Left lung (tissue), 14 donors: ENCODE measurements around the gene ZFP64. TPM values are rescaled to one million over a fixed set of nuclear protein-coding genes. Genes with fewer than 3 reads are reported as not detected.
A peak's percentile ranks its signal among the peaks of the same experiment; 100 is the strongest.

ENCODE experiments used
- ATAC-seq: fragments of 200-7000 bp; cut with Tn5 transposase; one replicate; pipeline ENCODE4 v1.9.1; 2020; ENCODE audit warnings: moderate library complexity
- DNase-seq, 4 donors: peaks; one replicate each; pipeline ENCODE4 v3.0.0-alpha.2; 2013 to 2020
- H3K27ac ChIP-seq, 2 donors: fragments of 200-600 bp; sonication (generic) in 1 of 2; one replicate each; pipeline versions ENCODE4 v1.5.0 to v1.8.0; 2020 to 2021
- H3K27me3 ChIP-seq, 2 donors: fragments of 200-600 bp; sonication (generic) in 1 of 2; one replicate each; pipeline versions ENCODE4 v1.5.0 to v1.8.0; 2020 to 2021
- H3K36me3 ChIP-seq, 2 donors: fragments of 200-600 bp; sonication (generic) in 1 of 2; one replicate each; pipeline versions ENCODE4 v1.5.0 to v1.8.0; 2020 to 2021
- H3K4me1 ChIP-seq, 2 donors: fragments of 200-600 bp; one replicate each; pipeline ENCODE4 v1.8.0; 2021
- H3K4me3 ChIP-seq, 2 donors: fragments of 200-600 bp; sonication (generic) in 1 of 2; one replicate each; pipeline versions ENCODE4 v1.5.0 to v1.8.0; 2020 to 2021; ENCODE audit warnings: mild to moderate bottlenecking in 1 of 2
- H3K9me3 ChIP-seq, 2 donors: fragments of 200-600 bp; sonication (generic) in 1 of 2; one replicate each; pipeline versions ENCODE4 v1.5.0 to v1.8.0; 2020 to 2021
- CTCF ChIP-seq, 2 donors: fragments of 200-600 bp; sonication (generic) in 1 of 2; IDR thresholded peaks; one replicate each; pipeline versions ENCODE4 v1.5.0 to v1.8.0; 2021; ENCODE audit warnings: antibody characterized with exemption in 2 of 2
- intact Hi-C, 2 donors: fragments of 100-400 bp; cut with DNase I; formaldehyde crosslinking; loops; one replicate each; pipeline versions ENCODE4 v1.11.2 to v1.14.2; 2022
- long read RNA-seq, 12 donors: library from polyadenylated mRNA in 2 of 12; unstranded in 2 of 12; transcript quantifications; one replicate each; pipeline ENCODE4 v2.0.0 and lab custom pipeline, GENCODE V29; 2019 to 2026
- polyA plus RNA-seq, 6 donors: library from polyadenylated mRNA; unstranded; fragments of 120-200 nt; gene quantifications; one replicate each; pipeline ENCODE4 v1.2.1, GENCODE V29; 2013; ENCODE audit not compliant: insufficient read length in 6 of 6
- total RNA-seq, 2 donors: library from RNA; stranded (reverse); fragmentation: NEBNext Ultra II Directional; extraction: Animal tissue kit (Norgen Biotek cat#: 25700); gene quantifications; one replicate each; pipeline ENCODE4 v1.2.1, GENCODE V29; 2021
- donor health status: DM: no; HTN: yes; CAD: no.
- donor health status: DM: no; HTN: no; CAD: no.

The ZFP64 gene
- 10 to 100 TPM; 10.8 to 11.5 TPM for total RNA-seq
- 10 to 100 TPM; 17.7 to 22.1 (median 19.6) TPM for polyA plus RNA-seq
- long read RNA-seq, donor 1, transcript ZFP64-201 (6 exons, 3,264 nt) = major isoform, 5 of 8 reads
- long read RNA-seq, donor 1, partial matches to known transcripts = 0 of 8 reads
- long read RNA-seq, donor 1, other reads (novel, unspliced or antisense) = 0 of 8 reads
- long read RNA-seq, donor 2, transcript ZFP64-201 (6 exons, 3,264 nt) = major isoform, 6 of 12 reads
- long read RNA-seq, donor 2, partial matches to known transcripts = 5 of 12 reads
- long read RNA-seq, donor 2, other reads (novel, unspliced or antisense) = 0 of 12 reads
- long read RNA-seq, donor 3, partial matches to known transcripts = 0 of 3 reads
- long read RNA-seq, donor 3, other reads (novel, unspliced or antisense) = 0 of 3 reads
- long read RNA-seq, donor 4, partial matches to known transcripts = 0 of 3 reads
- long read RNA-seq, donor 4, other reads (novel, unspliced or antisense) = 0 of 3 reads
- long read RNA-seq, donor 5, partial matches to known transcripts = 0 of 5 reads
- long read RNA-seq, donor 5, other reads (novel, unspliced or antisense) = 0 of 5 reads
- long read RNA-seq, donor 6 = 0 reads
- long read RNA-seq, donor 7 = 0 reads
- long read RNA-seq, donor 8, partial matches to known transcripts = 0 of 1 reads
- long read RNA-seq, donor 8, other reads (novel, unspliced or antisense) = 0 of 1 reads
- long read RNA-seq, donor 9 = 0 reads
- long read RNA-seq, donor 10 = 0 reads
- long read RNA-seq, donor 11, transcript ZFP64-201 (6 exons, 3,264 nt) = major isoform, 5 of 6 reads
- long read RNA-seq, donor 11, partial matches to known transcripts = 0 of 6 reads
- long read RNA-seq, donor 11, other reads (novel, unspliced or antisense) = 0 of 6 reads
- long read RNA-seq, donor 12, partial matches to known transcripts = 5 of 7 reads
- long read RNA-seq, donor 12, other reads (novel, unspliced or antisense) = 0 of 7 reads

- DNase-seq (peak; percentile 79 to 93 (median 83)), ATAC-seq (peak; percentile 93)
- no peaks in the 10 kb centered on the region for H3K27me3 ChIP-seq
- peaks cover 0 to 13% of the 10 kb centered on the region in 2 donors for H3K4me1 ChIP-seq
- intact Hi-C loops = no loop called here
- peaks cover 0 to 6% of the 10 kb centered on the region in 2 donors for H3K36me3 ChIP-seq
- peak; percentile 42 to 48 for TF ChIP-seq CTCF (IDR thresholded peaks at IDR 0.05)
- H3K9me3 ChIP-seq = no peaks in the 10 kb centered on the region
- H3K27ac ChIP-seq = peak within 1 kb of the TSS; percentile 91 to 92
- peak within 1 kb of the TSS; percentile 80 to 97 for H3K4me3 ChIP-seq
Measured at GRCh38 chr20:52191132-52191915, at the start of gene ZFP64. TSS of gene ZFP64 (minus strand) at chr20:52191779. CDS start at chr20:52191636, 143 bp downstream.

- DNase-seq (no peak), ATAC-seq (no peak)
- no peak for TF ChIP-seq CTCF (IDR thresholded peaks at IDR 0.05)
- H3K9me3 ChIP-seq = no peaks in the 10 kb centered on the region
- no peaks in the 10 kb centered on the region for H3K4me1 ChIP-seq
- no peaks in the 10 kb centered on the region for H3K27me3 ChIP-seq
- H3K4me3 ChIP-seq = no peak overlapping the region
- H3K27ac ChIP-seq = no peak overlapping the region
- intact Hi-C loops = loop anchor here in 1 of 2 donors (10.0 kb wide), 1 partner anchor 134 kb away; no protein-coding TSS in a partner anchor
- H3K36me3 ChIP-seq = no peaks in the 10 kb centered on the region
Measured at GRCh38 chr20:52240802-52241201, 49.2 kb upstream of the ZFP64 start.

GRCh38 chr20:52239102-52239501 is 47.5 kb upstream of the ZFP64 start:
- TF ChIP-seq CTCF (IDR thresholded peaks at IDR 0.05) = no peak
- H3K4me1 ChIP-seq = no peaks in the 10 kb centered on the region
- ATAC-seq = no peak

GRCh38 chr20:52236292-52236691 is 44.7 kb upstream of the ZFP64 start:
- no peak for TF ChIP-seq CTCF (IDR thresholded peaks at IDR 0.05)
- H3K4me3 ChIP-seq = no peak overlapping the region
- no peaks in the 10 kb centered on the region for H3K4me1 ChIP-seq
- intact Hi-C loops = no loop called here
- no peaks in the 10 kb centered on the region for H3K9me3 ChIP-seq
- H3K27ac ChIP-seq = no peak overlapping the region
- no peak for DNase-seq
- no peaks in the 10 kb centered on the region for H3K27me3 ChIP-seq
- ATAC-seq = no peak
- H3K36me3 ChIP-seq = no peaks in the 10 kb centered on the region

More at GRCh38 chr20:52239102-52239501, 47.5 kb upstream of the ZFP64 start:
- DNase-seq = no peak
- H3K9me3 ChIP-seq = no peaks in the 10 kb centered on the region
- no peaks in the 10 kb centered on the region for H3K27me3 ChIP-seq
- no peaks in the 10 kb centered on the region for H3K36me3 ChIP-seq
- no peak overlapping the region for H3K4me3 ChIP-seq
- no peak overlapping the region for H3K27ac ChIP-seq
- intact Hi-C loops = no loop called here
